ENCODE results near the gene PICALM.
"Not testable (repeated sequence)": the region's sequence is repeated elsewhere in the genome, so short reads cannot be mapped to it uniquely, and the experiment has no call there.

Gene PICALM

GRCh38 chr11:85935751-85936150 is 133.1 kb downstream of the PICALM start:
- DNase-seq = no peak

DNA sequence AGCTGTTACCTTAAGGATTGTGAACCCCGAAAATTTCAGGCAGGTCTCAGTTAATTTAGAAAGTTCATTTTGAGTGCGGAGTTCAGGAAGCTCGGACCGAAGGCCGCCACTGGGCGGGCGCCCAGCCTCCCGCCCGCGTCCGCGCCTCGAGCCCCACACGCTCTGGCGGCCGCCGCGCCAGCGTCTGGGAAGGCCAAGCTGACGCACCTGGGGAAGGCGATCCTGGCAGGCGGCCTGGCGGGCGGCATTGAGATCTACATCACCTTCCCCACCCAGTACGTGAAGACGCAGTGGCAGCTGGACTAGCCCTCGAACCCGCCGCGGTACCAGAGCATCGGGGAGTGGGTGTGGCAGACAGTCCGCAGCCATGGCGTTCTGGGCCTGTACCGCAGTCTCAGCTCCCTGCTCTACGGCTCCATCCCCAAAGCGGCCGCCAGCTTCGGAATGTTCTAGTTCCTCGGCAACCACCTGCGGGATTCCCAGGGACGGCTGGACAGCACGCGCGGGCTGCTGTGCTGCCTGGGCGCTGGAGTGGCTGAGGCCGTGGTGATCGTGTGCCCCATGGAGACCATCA is 134.2 kb downstream of the PICALM start:
- DNase-seq = no peak

- DNase-seq = no peak
These were observed 138.0 kb downstream of the PICALM start for GRCh38 chr11:85930879-85931366.

GRCh38 chr11:85926653-85927214 is 142.2 kb downstream of the PICALM start:
- not testable (repeated sequence) for DNase-seq

- no peak for DNase-seq
These were observed 145.4 kb downstream of the PICALM start for GRCh38 chr11:85923455-85923854.

DNA sequence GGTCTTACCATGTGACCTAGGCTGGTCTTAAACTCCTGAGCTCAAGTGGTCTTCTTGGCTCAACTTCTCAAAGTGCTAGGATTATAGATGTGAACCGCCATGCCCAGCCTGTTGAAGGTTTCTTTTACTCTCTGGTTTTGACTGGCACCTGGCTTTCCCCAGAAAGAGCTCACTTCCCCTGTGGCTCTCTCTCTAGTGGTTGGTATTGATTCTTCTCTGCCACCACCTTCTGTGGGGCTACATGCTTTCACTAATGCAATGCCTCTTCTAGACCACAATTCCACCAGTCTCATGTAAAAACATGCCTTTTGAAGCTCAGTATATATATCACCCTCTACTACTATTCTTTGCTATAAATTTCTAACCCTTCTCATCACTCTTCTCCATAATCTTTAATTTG is 146.5 kb downstream of the PICALM start:
- DNase-seq = no peak

GRCh38 chr11:85918910-85919794 is 149.7 kb downstream of the PICALM start:
- no peak for DNase-seq

- DNase-seq = no peak
These were observed 154.5 kb downstream of the PICALM start for GRCh38 chr11:85914425-85914824.

- no peak for DNase-seq
These were observed 155.4 kb downstream of the PICALM start for GRCh38 chr11:85913513-85913912.

DNA sequence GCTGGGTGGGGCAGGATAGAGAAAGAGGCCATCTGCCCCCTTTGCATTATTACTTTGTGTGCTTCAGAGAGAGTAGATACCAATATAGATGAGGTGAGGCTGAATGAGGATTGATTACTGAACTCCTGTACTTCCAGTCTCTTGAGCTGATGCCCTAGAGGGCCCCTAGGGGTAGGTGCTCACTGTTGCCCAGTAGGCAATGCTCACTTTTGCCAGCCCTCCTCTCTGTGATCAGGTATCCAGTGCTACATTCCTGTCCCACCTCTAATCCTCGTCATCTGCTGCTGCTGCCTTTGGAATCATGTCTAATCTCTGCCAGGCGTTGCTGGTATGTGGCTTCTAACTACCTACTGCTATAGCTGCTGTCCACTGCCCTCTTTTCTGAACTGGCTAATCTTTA is 156.5 kb downstream of the PICALM start:
- DNase-seq = no peak

All from stimulated activated CD4-positive, alpha-beta T cell treated with anti-CD3 and anti-CD28 coated beads, Interleukin-2, amount 100 ng/mL, for 48 hours (primary cell).